Right lobe of liver (tissue), 6 donors: Measurements from ENCODE around the gene PDCD7. TPM values are rescaled to one million over a fixed set of nuclear protein-coding genes. Genes with fewer than 3 reads are reported as not detected.

Experiments used
- ATAC-seq, 4 donors: fragments of 200-7000 bp; cut with Tn5 transposase; one replicate each; pipeline ENCODE4 v1.9.1; 2020; ENCODE audit warnings: mild to moderate bottlenecking in 4 of 4, moderate library complexity in 4 of 4
- DNase-seq, 3 donors: peaks; one replicate each; pipeline ENCODE4 v3.0.0-alpha.2; 2020
- H3K27ac ChIP-seq, 3 donors: fragments of 200-600 bp; one replicate each; pipeline ENCODE4 v1.8.0; 2022
- H3K27me3 ChIP-seq, 2 donors: fragments of 200-600 bp; one replicate each; pipeline ENCODE4 v1.8.0; 2022
- H3K36me3 ChIP-seq, 4 donors: fragments of 200-600 bp; sonication (generic) in 1 of 4; one replicate each; pipeline versions ENCODE4 v1.5.1 to v1.8.0; 2017 to 2022; ENCODE audit warnings: control low read depth in 1 of 4
- H3K4me1 ChIP-seq, 4 donors: fragments of 200-600 bp; sonication (generic) in 1 of 4; one replicate each; pipeline versions ENCODE4 v1.5.1 to v1.8.0; 2017 to 2022; ENCODE audit warnings: control low read depth in 1 of 4
- H3K4me3 ChIP-seq, 3 donors: fragments of 200-600 bp; one replicate each; pipeline ENCODE4 v1.8.0; 2022
- H3K9me3 ChIP-seq, 4 donors: fragments of 200-600 bp; sonication (generic) in 1 of 4; one replicate each; pipeline versions ENCODE4 v1.5.1 to v1.8.0; 2017 to 2022; ENCODE audit warnings: control low read depth in 1 of 4
- POLR2A ChIP-seq: fragments of 450-650 bp; IDR thresholded peaks from one replicate; pipeline ENCODE4 v1.6.1; 2017; ENCODE audit warnings: antibody characterized with exemption, mild to moderate bottlenecking
- WGBS: methylation state at CpG from one replicate; pipeline ENCODE4 v1.1.6; 2018; ENCODE audit warnings: low coverage, low lambda C conversion rate; ENCODE audit not compliant: insufficient coverage; ENCODE audit errors: missing lambda C conversion rate; 5-methylcytosine and 5-hydroxymethylcytosine counted together
- intact Hi-C, 2 donors: fragments of 100-400 bp; cut with DNase I; formaldehyde crosslinking; loops; one replicate each; pipeline versions ENCODE4 v1.11.2 to v1.14.1; 2022
- total RNA-seq, 6 experiments: library from RNA; depleted of rRNA in 2 of 6; stranded (reverse); fragments of >200 nt in 2 of 6; fragmentation: NEBNext Ultra II Directional in 3 of 6; extraction: Animal tissue kit (Norgen Biotek cat#: 25700) in 3 of 6; gene quantifications; one replicate each; pipeline versions ENCODE4 v1.1.0 to v1.2.4, GENCODE V29; 2016 to 2023
- TF ChIP-seq, protein P1 (sequence below), 4 donors: fragments of 200-600 bp in 3 of 4; fragments of 450-650 bp in 1 of 4; IDR thresholded peaks; one replicate each; pipeline versions ENCODE4 v1.5.1 to v1.8.0; 2016 to 2022; ENCODE audit warnings: antibody characterized with exemption in 4 of 4, mild to moderate bottlenecking in 2 of 4
- donor health status: DM: no; HTN: yes; CAD: no.
- donor health status: DM: no; HTN: no; CAD: no.
- donor health status: DM: no; HTN: no; CAD: no.
- donor health status: DM: no; HTN: yes; CAD: no.
- donor health status: DM: no; HTN: yes; CAD: no.

The PDCD7 gene
- total RNA-seq, 6 experiments from 2014 or later: 6.3 to 12.2 (median 9.1) TPM

- Histone ChIP-seq H3K9me3 (no peaks in the 10 kb centered on the region), H3K27me3 (no peaks in the 10 kb centered on the region), H3K36me3 (no peaks in the 10 kb centered on the region), H3K4me1 (peaks cover 0 to 59% (median 13%) of the 10 kb centered on the region in 4 donors), H3K4me3 (no peak overlapping the region), H3K27ac (peak overlapping the region in 2 of 3 donors; percentile 7 to 99)
- TF ChIP-seq POLR2A: no peak
- 55% methylated on average over 4 of the region's 7 CpGs for WGBS
- DNase-seq (peak in 2 of 3 donors; percentile 64 to 80), ATAC-seq (peak; percentile 14 to 59 (median 27))
- intact Hi-C loops: no loop called here
Observed at GRCh38 chr15:65084500-65085206, 49.0 kb downstream of the PDCD7 start.

GRCh38 chr15:65083262-65083701 is 50.3 kb downstream of the PDCD7 start:
- Histone ChIP-seq H3K36me3 (no peaks in the 10 kb centered on the region), H3K27me3 (no peaks in the 10 kb centered on the region), H3K4me1 (peaks cover 0 to 48% (median 5%) of the 10 kb centered on the region in 4 donors), H3K27ac (no peak overlapping the region), H3K4me3 (no peak overlapping the region), H3K9me3 (no peaks in the 10 kb centered on the region)
- DNase-seq (no peak), ATAC-seq (no peak)
- intact Hi-C loops: no loop called here
- WGBS: 79% methylated on average over 4 of the region's 7 CpGs
- no peak for TF ChIP-seq POLR2A
- TF ChIP-seq, protein P1, sequence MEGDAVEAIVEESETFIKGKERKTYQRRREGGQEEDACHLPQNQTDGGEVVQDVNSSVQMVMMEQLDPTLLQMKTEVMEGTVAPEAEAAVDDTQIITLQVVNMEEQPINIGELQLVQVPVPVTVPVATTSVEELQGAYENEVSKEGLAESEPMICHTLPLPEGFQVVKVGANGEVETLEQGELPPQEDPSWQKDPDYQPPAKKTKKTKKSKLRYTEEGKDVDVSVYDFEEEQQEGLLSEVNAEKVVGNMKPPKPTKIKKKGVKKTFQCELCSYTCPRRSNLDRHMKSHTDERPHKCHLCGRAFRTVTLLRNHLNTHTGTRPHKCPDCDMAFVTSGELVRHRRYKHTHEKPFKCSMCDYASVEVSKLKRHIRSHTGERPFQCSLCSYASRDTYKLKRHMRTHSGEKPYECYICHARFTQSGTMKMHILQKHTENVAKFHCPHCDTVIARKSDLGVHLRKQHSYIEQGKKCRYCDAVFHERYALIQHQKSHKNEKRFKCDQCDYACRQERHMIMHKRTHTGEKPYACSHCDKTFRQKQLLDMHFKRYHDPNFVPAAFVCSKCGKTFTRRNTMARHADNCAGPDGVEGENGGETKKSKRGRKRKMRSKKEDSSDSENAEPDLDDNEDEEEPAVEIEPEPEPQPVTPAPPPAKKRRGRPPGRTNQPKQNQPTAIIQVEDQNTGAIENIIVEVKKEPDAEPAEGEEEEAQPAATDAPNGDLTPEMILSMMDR (IDR thresholded peaks at IDR 0.05): peak in 1 of 4 donors; percentile 5

DNA sequence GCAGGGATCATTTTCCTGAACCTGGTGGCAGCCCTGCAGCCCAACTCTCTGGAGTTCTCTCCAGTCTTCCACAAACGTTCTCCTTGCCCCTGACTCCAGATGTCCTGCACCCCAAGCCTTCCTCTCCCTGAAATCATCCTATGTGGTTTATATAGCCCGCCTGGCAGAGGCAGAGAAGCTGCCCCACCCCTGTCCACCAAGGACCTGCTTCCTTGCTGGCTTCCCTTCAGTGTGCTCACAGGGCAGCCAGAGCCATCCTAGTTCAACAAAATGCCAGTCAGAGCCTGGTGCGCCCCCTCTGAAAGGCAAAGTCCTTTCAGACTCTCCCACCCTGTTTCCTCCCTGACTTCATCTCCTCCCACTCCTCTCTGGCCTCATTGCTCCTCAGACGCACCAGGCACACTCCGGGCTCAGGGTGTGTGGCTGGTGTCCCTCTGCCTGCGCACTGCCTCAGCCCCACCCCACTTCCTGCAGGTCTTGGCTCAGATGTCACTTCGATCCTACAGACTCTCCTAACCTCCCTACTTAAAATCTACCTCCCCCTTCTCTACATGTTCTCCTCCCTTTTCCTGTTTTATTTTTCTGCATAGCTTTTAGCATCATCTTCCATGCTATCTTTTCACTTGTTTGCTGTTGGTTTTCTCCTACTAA is 51.2 kb downstream of the PDCD7 start:
- Histone ChIP-seq H3K27me3 (no peaks in the 10 kb centered on the region), H3K36me3 (no peaks in the 10 kb centered on the region), H3K4me3 (no peak overlapping the region), H3K4me1 (peaks cover 0 to 39% (median under 1%) of the 10 kb centered on the region in 4 donors), H3K27ac (no peak overlapping the region), H3K9me3 (no peaks in the 10 kb centered on the region)
- WGBS: 40% methylated on average over 4 of the region's 7 CpGs
- intact Hi-C loops: no loop called here
- no peak for ATAC-seq
- TF ChIP-seq POLR2A: no peak
- TF ChIP-seq, protein P1 (IDR thresholded peaks at IDR 0.05): no peak
- DNase-seq: no peak

DNA sequence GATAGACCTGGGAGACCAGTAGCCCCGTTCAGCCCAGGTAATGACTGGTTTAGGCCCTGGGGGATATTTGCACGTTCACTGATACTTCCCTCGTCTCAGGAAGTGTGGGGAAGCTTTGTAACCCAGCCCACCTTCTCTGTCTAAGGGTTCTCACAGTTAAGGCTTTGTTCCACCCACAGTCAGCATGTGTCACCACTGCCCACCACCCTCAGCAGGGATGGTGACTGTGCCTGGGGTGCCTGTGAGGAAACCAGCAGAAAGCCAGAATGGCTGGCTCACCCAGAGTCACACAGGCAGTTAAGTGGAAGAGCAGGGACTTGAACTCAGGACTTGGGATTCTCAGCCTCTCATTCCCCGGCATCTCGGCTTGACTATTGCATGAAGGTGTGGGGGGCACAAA is 51.9 kb downstream of the PDCD7 start:
- DNase-seq: no peak
- 79% methylated on average over 3 of the region's 5 CpGs for WGBS
- no peaks in the 10 kb centered on the region for H3K36me3 ChIP-seq
- no peak overlapping the region for H3K4me3 ChIP-seq
- no peaks in the 10 kb centered on the region for H3K9me3 ChIP-seq
- ATAC-seq: no peak
- peaks cover 0 to 33% (median 0%) of the 10 kb centered on the region in 4 donors for H3K4me1 ChIP-seq
- TF ChIP-seq, protein P1 (IDR thresholded peaks at IDR 0.05): no peak
- TF ChIP-seq POLR2A: no peak
- no peaks in the 10 kb centered on the region for H3K27me3 ChIP-seq
- H3K27ac ChIP-seq: no peak overlapping the region
- intact Hi-C loops: no loop called here

DNA sequence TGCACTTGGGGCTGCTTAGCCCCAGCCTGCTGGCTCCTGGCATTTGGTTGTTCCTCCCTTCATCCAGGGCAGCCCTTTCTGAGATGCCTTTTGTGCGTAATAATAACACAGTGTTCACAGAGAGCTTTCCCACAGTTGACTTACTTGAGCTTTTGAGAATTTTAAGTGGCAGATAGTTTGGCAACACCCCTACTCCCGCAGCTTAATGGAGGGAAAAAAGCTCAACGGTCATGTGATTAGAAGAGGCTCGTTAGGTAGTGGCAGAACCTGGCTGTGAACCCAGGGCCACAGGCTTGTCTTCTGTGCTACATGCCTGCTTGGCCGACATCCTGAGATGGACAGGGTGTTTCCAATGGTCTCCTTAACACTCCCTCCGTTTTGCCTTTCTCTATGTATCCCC is 52.3 kb downstream of the PDCD7 start:
- intact Hi-C loops: no loop called here
- no peaks in the 10 kb centered on the region for H3K9me3 ChIP-seq
- H3K4me3 ChIP-seq: no peak overlapping the region
- WGBS: 69% methylated on average over 3 of the region's 6 CpGs
- H3K27ac ChIP-seq: no peak overlapping the region
- TF ChIP-seq, protein P1 (IDR thresholded peaks at IDR 0.05): no peak
- no peak for TF ChIP-seq POLR2A
- H3K4me1 ChIP-seq: peaks cover 0 to 29% (median 0%) of the 10 kb centered on the region in 4 donors
- DNase-seq (no peak), ATAC-seq (no peak)
- H3K27me3 ChIP-seq: no peaks in the 10 kb centered on the region
- no peaks in the 10 kb centered on the region for H3K36me3 ChIP-seq
